AML-193 (cell line): Measurements from ENCODE around the gene MME.
"Not testable (repeated sequence)": the region's sequence is repeated elsewhere in the genome, so short reads cannot be mapped to it uniquely, and the experiment has no call there.

ENCODE experiments used
- DNase-seq, 2 experiments: peaks; one replicate each; lab custom pipeline; 2025; lab: John Stamatoyannopoulos, UW

MME gene

DNA sequence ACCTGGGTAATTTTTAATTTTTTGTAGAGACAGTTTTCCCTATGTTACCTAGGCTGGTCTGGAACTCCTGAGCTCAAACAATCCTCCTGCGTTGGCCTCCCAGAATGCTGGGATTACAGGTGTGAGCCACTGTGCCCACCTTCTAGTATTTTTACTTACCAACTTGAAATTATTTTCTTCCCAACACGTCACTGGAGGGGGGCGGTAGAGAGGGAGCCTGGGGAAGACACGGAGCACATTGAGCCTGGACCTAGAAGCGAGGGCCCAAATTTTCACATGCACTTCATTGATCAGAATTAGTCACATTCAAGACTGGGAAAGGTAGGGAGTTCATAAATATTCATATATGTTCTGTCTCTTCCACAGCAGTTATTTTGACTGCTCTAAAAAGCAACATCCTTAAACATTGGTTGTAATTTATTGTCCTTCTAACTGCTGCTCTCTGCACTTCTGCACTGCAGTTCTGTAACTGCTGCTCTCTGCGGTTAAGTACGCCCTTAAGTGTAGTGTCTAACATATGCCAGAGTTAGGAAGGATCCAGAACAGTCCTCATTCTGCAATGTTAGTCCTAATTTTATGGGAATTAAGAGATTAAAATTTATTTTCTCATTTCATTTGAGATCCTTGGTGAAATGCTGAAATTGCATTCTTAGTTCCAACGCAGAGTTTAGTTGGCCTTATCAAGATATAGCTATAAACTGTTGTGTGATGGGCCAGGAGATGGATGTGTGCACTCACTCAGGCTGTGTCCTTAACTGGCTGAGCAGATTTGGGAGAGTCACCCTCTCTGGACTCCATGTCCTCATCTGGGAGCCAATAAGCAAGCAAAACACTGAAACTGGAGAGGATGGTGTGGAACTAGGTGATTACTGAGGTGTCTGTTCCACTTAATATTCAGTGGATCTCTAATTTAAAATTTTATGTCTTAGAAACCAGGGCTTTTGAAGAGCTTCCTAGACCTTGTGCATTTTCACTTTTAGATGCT lies 115.1 kb downstream of the MME start:
- no peak for DNase-seq

DNA sequence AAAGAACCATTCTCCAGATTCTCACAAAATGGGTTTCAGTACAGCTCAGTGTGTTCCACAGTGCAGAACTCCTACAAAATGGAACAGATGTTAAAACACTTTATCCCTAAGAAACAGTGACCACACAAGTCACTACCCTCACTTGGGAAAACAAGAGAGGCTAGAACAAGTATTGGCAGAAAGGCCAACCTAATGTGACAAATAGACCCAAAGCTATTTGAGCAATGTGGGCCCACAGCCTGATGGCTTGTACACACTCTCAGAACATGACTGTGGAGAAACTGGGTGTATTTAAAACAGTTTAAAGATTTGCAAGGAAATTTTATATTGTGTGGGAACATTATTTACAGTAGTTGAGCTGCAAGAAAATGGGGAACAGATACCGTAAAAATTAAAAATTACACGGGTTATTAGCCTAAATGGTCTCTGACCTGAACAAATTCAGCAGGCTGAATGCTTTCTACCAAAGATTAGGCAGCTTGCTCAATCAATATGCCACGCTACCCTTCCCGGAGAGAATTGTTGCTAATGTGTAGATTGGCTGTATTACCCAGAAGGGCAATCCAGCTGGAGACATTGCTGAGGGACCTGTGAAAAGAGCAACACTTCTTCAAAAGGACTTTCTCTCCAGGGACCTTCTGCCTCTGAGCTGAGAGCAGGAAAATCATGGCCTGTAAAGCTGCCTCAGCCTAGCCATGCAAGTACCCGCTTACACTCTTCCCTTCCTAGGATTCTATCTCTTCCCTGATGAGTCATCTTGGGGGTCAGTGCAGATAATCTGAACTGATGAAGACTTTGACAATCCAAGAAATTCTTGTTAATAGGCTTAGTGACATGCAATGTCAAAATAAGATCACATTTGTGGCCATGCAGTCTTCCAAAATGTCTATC lies 116.3 kb downstream of the MME start:
- DNase-seq = no peak

DNA sequence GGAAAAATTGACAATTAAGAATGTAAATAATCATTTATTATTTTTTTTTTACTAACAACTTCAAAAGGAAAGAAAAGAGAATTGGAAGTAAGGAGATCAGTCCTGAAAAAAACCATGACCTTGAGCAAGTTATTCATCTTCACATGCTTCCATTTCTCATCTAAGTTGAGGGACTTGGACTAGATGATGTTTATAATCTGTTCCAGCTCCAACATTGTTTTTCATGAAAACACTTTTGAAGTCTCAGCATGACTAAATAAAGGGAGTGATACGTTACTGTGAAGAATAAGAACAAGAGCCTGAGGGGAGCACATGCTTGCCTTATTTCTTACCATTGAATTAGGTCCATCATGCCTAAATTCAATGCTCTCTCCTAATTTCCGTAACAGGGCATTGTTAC lies 117.7 kb downstream of the MME start:
- no peak for DNase-seq

GRCh38 chr3:155202626-155203025 lies 122.5 kb downstream of the MME start:
- DNase-seq = no peak

DNA sequence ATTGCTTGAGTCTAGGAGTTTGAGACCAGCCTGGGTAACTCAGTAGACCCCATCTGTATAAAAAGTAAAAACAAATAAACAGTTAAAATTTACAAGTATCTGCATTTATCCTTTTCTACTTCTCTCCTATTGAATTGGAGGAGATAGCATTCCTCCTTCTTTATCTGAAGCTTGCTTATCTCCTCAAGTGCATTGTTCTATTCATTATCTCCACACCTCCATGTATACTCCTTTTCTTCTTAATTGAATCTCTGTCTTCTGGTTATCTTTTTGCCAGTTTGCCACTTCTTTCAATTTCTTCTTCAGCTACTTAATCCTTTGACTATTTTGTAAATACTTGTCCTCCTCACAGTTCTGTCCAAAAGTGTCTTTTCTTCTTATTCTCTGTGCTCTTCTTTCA lies 124.7 kb downstream of the MME start:
- DNase-seq = no peak

DNA sequence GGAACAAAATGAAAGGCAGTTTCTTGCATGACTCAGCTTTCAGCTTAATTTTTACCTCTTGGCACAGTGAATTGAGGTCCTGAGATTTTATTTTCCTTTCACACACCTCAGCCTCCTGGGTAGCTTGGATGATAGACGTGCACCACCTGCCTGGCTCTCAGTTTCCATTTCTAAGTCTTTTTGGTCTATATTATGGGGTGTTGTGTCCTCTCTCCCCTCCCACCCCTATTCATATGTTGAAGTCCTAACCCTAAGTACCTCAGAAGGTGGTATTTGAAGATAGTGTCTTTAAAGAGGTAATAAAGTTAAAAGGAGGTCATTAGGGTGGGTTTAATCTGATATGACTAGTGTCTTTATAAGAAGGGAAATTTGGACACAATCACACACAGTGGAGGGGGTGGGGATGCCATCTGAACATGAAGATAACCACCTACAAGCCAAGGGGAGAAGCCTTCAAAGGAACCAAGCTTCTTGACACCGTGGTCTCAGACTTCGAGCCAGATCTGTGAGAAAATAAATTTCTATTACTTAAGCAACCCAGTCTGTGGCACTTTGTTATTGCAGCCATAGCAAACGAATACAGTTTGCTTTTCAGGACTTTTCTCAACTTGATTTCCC lies 128.2 kb downstream of the MME start:
- no peak for DNase-seq

DNA sequence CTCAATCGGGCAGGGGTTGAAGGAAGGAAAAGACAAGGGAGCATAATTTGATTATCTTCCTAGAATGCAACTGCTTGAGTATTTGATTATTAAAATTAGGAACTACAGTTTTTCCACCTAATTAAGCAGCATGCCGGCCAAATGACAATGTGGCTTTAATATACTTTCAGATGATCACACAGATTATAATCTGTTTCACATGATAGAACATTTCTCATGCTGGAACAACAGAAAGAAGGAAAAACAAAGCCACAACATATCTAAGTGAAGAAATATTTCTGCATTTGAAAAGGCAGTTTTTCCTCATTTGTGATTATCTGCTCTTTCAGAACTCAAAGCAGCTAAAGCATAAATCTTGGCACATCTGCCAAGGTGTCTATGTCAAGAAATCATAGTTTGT lies 130.6 kb downstream of the MME start:
- no peak for DNase-seq

DNA sequence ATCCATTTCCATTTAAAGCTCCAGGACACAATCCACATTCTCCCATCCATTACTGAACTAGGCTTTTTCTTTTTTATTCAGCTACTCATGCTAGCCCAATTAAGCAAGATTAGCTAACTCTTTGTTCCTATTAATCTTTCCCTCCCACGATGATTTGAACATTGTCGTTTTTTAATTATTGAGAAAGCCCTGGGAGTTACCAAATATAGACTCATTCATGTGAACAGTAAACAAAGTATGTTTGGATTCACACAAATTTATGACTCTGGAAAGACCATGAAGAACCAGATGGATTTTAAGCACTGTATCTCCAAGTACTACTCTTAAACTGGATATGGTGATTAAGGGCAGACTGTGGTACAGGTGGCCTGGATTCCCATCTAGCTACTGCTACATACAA lies 131.1 kb downstream of the MME start:
- DNase-seq = no peak

DNA sequence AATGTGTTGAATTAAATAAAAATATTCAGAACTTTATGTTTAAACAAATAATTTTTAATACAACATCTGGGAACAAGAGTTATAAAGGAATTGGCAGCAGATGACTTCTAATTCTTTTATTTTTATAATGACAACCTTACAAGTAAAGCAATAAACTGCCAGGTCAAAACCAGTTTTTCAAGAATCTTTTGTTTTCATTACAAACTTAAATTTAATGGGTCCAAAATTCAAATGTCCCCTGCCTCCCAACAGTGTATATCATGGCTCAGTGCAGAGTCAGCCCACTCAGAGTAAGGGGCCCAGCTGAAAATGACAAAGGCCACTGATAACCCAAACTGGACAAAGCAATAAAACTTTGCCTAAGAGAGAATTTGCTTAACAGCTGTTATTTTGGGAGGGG lies 131.8 kb downstream of the MME start:
- DNase-seq = no peak

GRCh38 chr3:155216007-155216406 lies 135.9 kb downstream of the MME start:
- DNase-seq = not testable (repeated sequence)

GRCh38 chr3:155217591-155217990 lies 137.5 kb downstream of the MME start:
- DNase-seq = no peak

GRCh38 chr3:155218462-155218861 lies 138.3 kb downstream of the MME start:
- no peak for DNase-seq

GRCh38 chr3:155219106-155219505 lies 139.0 kb downstream of the MME start:
- no peak for DNase-seq

DNA sequence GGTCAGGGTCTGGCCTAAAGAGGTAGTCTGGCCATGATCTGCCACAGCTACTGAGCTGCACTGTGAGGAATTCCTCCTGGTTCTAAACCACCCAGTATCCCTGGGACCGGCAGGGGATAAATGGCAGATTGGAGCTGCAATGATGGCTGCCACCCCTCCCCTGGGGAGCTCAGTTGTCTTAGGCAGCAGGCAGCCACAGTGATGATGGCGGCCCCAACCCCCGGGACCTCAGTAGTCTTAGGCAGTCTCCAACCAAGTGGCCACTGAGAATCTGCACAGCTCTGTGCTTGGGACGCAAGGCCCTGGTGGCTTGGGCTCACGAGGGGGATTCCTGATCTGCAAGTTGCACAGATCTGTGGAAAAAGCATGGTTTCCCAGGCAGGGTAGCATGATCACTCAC lies 145.3 kb downstream of the MME start:
- no peak for DNase-seq

GRCh38 chr3:155227141-155227540 lies 147.0 kb downstream of the MME start:
- DNase-seq = no peak

DNA sequence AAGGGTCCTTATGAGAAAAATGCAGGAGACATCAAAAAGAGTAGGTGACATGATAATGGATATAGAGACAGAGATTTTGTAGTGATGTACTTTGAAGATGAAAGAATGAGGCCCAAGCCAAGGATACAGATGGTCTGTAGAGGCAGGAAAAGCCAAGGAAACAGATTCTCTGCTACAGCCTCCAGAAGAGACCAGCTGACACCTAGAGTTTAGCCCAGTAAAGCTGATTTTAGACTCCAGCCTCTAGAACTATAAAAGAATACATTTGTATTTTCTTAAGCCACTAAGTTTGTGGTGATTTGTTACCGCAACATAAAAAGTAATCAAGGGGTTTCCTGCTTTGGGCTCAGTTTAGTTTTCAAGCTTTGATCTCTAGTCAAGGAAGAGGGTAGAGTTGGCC lies 148.6 kb downstream of the MME start:
- no peak for DNase-seq

DNA sequence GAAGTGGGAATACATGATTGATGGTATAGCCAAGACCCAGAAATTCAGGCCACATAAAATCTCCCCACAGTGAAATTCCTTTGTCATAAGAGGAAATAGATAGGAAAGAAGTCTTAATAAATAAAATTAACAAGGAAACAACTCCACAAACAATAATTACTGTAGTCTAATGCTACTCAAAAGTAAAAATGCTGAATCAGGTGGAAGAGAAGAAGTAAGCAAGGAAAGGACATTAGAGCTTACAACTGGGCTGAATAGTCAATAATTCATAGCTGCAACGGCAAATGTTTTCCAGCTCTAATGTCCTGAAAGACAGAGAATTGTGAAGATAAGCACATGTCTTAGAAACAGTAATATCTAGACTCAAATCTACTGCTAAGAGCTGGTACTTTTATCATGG lies 149.0 kb downstream of the MME start:
- no peak for DNase-seq

DNA sequence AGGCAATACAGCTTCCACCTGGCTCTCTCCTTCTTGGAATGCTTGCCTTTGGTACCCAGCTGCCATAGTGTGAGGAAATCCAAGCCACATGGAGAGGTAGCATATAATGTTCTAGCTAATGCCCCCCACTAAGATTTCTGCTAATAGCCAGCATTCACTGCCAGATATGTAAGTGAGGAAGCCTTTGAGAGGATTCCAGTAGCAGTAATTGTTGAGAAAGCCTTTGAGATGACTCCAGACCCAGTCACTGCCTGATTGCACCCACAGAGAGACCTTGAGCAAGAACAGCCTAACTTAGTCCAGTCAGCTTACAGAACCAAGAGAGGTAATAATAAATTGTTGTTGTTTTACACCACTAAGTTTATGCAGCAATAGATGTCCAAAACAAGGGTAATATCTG lies 150.3 kb downstream of the MME start:
- no peak for DNase-seq

DNA sequence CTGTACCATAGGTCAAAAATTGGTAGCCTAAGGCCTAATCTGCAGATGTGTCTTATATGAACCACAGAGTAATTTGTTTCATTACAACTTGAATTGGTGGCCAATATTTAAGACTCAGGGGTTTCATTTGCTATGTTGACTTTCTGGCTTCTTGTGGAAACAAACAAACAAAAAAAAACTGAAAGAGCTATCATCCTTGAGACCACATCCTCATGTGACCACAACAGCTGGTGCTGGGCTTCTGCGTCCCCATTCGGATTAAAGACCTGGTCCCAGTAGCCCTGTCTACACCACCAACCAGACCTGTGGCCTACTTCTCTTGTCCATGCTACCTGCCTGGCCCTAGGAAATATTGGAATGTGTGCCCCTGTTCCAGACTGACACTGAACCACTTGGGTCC lies 151.7 kb downstream of the MME start:
- no peak for DNase-seq

- DNase-seq = no peak
Observed at GRCh38 chr3:155232605-155233004, 152.5 kb downstream of the MME start.

- no peak for DNase-seq
Observed at GRCh38 chr3:155233213-155233612, 153.1 kb downstream of the MME start.
